SK-N-SH treated with all-trans-retinoic acid at 6 μM for 48 hours (cell line): ENCODE measurements around the gene KCTD2.

ENCODE experiments used
- ARNTL ChIP-seq: fragments of 450-650 bp; formaldehyde crosslinking; IDR thresholded peaks from 2 replicates; pipeline ENCODE4 v1.5.0; 2020; ENCODE audit warnings: low read depth, mild to moderate bottlenecking, moderate library complexity, borderline replicate concordance
- CSDC2 ChIP-seq: fragments of 250-450 bp; sonication (Bioruptor Pico); IDR thresholded peaks from 2 replicates; pipeline ENCODE4 v1.5.0; 2020; ENCODE audit warnings: mild to moderate bottlenecking, moderate library complexity
- ESRRG ChIP-seq: fragments of 250-450 bp; sonication (Bioruptor Pico); IDR thresholded peaks from 2 replicates; pipeline ENCODE4 v1.6.1; 2021; ENCODE audit warnings: mild to moderate bottlenecking
- ZFP3 ChIP-seq: fragments of 250-450 bp; sonication (Bioruptor Pico); IDR thresholded peaks from 2 replicates; pipeline ENCODE4 v1.5.0; 2020; ENCODE audit warnings: mild to moderate bottlenecking, moderate library complexity
- ZNF8 ChIP-seq: fragments of 450-650 bp; formaldehyde crosslinking; IDR thresholded peaks from 2 replicates; pipeline ENCODE4 v1.5.0; 2020; ENCODE audit warnings: mild to moderate bottlenecking, moderate library complexity
- TF ChIP-seq, protein P1 (sequence below): fragments of 250-450 bp; sonication (Bioruptor Pico); IDR thresholded peaks from 2 replicates; pipeline ENCODE4 v1.8.0; 2020; ENCODE audit warnings: mild to moderate bottlenecking, moderate library complexity, borderline replicate concordance

DNA sequence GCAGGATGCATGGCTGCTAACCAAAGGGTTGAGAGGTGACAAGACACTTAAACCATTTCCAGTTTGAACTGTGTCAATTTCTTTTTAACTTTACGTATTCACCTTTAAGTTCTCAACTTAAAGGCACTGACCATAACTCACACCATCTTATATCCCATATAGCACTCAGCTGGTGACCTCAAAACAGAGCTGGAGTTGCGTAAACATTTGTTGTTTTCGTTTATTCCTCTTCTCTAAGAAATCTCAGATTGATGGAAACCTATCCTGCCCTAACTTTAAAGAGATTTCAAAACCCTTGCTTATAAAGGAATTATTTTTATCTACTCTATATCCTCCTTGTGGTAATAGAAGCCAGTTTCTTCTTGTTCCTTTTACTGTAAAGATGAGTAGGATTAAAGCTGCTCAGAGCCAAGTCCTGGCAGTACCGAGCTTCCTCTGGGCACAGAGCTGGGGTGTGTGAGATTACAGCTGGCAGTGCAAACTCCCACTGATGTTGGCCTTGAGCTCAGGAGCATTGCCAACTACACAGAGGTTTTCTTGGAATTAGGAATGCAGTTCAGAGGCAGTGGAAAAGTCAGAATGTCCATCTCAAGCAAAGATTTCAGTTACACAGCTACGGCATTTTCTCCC is 1.3 kb downstream of the KCTD2 start:
- TF ChIP-seq ZFP3 (CRISPR knock-in tag) (no peak), CSDC2 (CRISPR knock-in tag) (no peak), ESRRG (CRISPR knock-in tag) (no peak), ZNF8 (no peak), ARNTL (CRISPR knock-in tag) (no peak)
- TF ChIP-seq, protein P1, sequence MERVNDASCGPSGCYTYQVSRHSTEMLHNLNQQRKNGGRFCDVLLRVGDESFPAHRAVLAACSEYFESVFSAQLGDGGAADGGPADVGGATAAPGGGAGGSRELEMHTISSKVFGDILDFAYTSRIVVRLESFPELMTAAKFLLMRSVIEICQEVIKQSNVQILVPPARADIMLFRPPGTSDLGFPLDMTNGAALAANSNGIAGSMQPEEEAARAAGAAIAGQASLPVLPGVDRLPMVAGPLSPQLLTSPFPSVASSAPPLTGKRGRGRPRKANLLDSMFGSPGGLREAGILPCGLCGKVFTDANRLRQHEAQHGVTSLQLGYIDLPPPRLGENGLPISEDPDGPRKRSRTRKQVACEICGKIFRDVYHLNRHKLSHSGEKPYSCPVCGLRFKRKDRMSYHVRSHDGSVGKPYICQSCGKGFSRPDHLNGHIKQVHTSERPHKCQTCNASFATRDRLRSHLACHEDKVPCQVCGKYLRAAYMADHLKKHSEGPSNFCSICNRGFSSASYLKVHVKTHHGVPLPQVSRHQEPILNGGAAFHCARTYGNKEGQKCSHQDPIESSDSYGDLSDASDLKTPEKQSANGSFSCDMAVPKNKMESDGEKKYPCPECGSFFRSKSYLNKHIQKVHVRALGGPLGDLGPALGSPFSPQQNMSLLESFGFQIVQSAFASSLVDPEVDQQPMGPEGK (CRISPR knock-in tag) = no peak
